ENCODE results near the gene UST.
"Not testable (repeated sequence)": the region's sequence is repeated elsewhere in the genome, so short reads cannot be mapped to it uniquely, and the experiment has no call there.

UST gene

DNA sequence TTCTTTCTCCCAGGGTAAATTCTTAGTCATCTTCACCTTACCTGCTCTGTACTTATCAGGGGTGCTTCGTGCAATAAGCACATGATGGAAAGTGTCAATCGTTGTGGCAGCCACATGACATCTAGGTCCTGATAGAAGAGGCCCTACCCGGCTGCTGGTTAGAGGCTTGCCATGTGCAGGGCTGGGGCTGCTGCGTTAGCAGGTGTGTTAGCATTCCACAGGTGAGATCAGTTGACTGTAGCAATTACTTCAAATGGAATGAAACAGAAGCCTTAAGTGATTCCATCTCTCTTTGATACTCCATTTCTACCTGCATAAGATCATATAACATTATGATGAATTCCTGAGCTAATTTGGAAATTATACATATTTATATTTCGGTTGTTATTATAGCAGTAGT, 127.0 kb downstream of the UST start:
- Histone ChIP-seq H3K36me3 (peaks cover 0 to 6% (median 0%) of the 10 kb centered on the region in 11 experiments; a peak in 2 of 22 replicates), H3K27ac (no peak overlapping the region)

GRCh38 chr6:148874698-148875293, 128.0 kb downstream of the UST start:
- no peaks in the 10 kb centered on the region for H3K27me3 ChIP-seq
- no peaks in the 10 kb centered on the region for H3K4me1 ChIP-seq
- H4K20me1 ChIP-seq = peaks cover 0 to 88% (median 4%) of the 10 kb centered on the region in 11 experiments; a peak in 8 of 22 replicates
- no peak overlapping the region for H3K4me3 ChIP-seq
- no peaks in the 10 kb centered on the region for H3K9me3 ChIP-seq (replicated peaks in 1 of 11)
- no peak overlapping the region for H3K9ac ChIP-seq
- no peak overlapping the region for H3K4me2 ChIP-seq
- H3K27ac ChIP-seq = no peak overlapping the region
- no peak for TF ChIP-seq Cebpa-rat (IDR thresholded peaks at IDR 0.05)
- peaks cover 0 to 6% (median 0%) of the 10 kb centered on the region in 11 experiments; a peak in 2 of 22 replicates for H3K36me3 ChIP-seq

More for the DNA sequence above, 127.0 kb downstream of the UST start:
- H3K4me1 ChIP-seq = 0 out of 20 replicates have a peak, but pooled peaks cover 0 to 4% (median 0%) of the 10 kb centered on the region in 10 experiments
- no peak overlapping the region for H3K9ac ChIP-seq
- no peaks in the 10 kb centered on the region for H3K27me3 ChIP-seq
- no peak overlapping the region for H3K4me2 ChIP-seq
- peaks cover 0 to 88% (median under 1%) of the 10 kb centered on the region in 11 experiments; a peak in 8 of 22 replicates for H4K20me1 ChIP-seq
- H3K4me3 ChIP-seq = no peak overlapping the region
- no peak for TF ChIP-seq Cebpa-rat (IDR thresholded peaks at IDR 0.05)
- no peaks in the 10 kb centered on the region for H3K9me3 ChIP-seq (replicated peaks in 1 of 11)

DNA sequence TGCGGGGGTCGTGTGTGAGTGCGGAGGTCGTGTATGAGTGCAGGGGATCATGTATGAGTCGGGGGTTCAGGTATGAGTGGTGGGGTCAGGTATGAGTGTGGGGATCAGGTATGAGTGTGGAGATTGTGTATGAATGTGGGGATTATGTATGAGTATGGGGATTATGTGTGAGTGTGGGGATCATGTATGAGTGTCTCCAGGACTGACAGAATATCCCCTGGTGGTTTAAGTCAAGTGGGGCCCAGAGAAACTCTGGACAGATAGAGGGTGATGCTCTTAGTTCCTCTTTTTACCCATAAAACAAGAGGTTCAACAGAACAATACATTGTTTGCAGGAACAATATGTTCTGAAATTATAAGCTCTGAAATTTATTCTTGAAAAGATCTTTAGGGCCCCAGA, 131.9 kb downstream of the UST start:
- Histone ChIP-seq H3K9me3 (replicated peaks in 1 of 11) (no peaks in the 10 kb centered on the region), H3K4me1 (peaks cover 0 to 12% (median 8%) of the 10 kb centered on the region in 10 experiments; a peak in 13 of 20 replicates), H3K9ac (no peak overlapping the region), H3K36me3 (no peaks in the 10 kb centered on the region), H3K27me3 (no peaks in the 10 kb centered on the region), H3K27ac (no peak overlapping the region), H4K20me1 (peaks cover 0 to 84% (median under 1%) of the 10 kb centered on the region in 11 experiments; a peak in 8 of 22 replicates), H3K4me2 (no peak overlapping the region), H3K4me3 (no peak overlapping the region)
- no peak for TF ChIP-seq Cebpa-rat (IDR thresholded peaks at IDR 0.05)

DNA sequence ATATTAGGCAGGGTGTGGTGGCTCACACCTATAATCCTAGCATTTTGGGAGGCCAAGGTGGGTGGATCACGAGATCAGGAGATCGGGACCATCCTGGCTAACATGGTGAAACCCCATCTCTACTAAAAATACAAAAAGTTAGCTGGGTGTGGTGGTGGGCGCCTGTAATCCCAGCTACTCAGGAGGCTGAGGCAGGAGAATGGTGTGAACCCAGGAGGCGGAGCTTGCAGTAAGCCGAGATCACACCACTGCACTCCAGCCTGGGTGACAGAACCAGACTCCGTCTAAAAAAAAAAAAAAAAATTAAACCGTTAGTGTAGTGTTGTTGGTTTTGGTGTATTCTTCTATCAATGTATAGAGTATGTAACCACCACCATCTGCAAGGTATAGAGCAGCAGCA, 133.9 kb downstream of the UST start:
- H4K20me1 ChIP-seq = peaks cover 0 to 84% (median 0%) of the 10 kb centered on the region in 11 experiments; a peak in 6 of 22 replicates
- peaks cover 8 to 33% (median 18%) of the 10 kb centered on the region in 10 experiments; a peak in 17 of 20 replicates for H3K4me1 ChIP-seq
- not testable (repeated sequence) for H3K9ac ChIP-seq; H3K27ac ChIP-seq; H3K9me3 ChIP-seq (replicated peaks in 1 of 11); H3K4me2 ChIP-seq; H3K36me3 ChIP-seq; H3K27me3 ChIP-seq; H3K4me3 ChIP-seq

DNA sequence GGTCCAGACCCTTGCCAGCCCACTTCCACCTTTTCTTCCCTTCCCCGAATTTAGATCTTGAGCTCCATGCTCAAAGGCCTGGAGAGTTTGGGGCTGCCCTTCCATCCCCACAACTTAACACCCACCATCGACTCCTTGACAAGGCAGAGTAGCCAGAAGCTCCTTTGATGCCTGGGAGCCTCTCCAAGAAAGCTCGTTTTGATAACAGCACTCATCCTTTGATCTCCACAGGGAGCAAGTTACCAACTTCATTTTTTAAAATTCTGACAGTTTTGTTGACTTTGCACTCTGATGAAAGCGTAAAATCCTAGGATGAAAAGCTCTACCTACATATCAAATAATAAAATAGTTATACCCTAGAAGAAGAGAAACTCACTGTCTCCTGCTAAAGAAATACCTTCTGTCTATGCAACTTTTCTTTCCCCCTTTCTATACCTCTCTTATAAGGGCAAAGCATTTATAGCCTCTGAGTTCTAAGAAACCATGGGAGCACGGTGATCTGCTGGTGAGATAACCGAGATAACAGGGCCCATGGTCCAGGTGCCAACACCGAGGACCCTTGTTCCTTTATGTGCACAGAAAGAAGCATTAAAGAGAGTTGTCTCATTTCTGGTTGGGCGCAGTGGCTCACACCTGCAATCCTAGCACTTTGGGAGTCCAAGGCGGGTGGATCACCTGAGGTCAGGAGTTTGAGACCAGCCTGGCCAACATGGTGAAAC, 134.9 kb downstream of the UST start:
- Histone ChIP-seq H3K4me1 (peaks cover 8 to 39% (median 18%) of the 10 kb centered on the region in 10 experiments; a peak in 17 of 20 replicates), H3K9me3 (replicated peaks in 1 of 11) (no peaks in the 10 kb centered on the region), H3K36me3 (peaks cover 0 to under 1% (median 0%) of the 10 kb centered on the region in 11 experiments; a peak in 2 of 22 replicates), H4K20me1 (peaks cover 0 to 83% (median 0%) of the 10 kb centered on the region in 11 experiments; a peak in 7 of 22 replicates), H3K27me3 (no peaks in the 10 kb centered on the region), H3K4me2 (no peak overlapping the region), H3K9ac (no peak overlapping the region), H3K27ac (no peak overlapping the region), H3K4me3 (no peak overlapping the region)
- TF ChIP-seq Cebpa-rat (IDR thresholded peaks at IDR 0.05) = no peak

DNA sequence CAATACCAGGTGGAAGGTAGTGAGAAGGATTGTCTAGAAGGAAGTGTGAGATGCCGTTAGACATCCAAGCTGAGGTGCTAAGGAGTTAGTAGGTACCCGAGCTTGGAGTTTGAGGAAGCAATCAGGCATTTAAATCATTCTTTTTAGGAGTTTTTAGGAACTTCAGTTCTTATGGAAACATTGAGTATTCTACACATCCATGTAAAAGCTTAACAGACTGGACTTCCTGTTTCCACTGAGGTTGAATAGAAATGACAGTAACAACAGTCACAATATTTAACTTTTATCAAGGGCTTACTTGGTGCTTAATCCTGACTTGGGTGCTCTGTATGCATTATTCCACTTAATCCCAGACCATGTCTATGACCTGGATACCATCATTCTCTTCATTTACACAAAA, 136.4 kb downstream of the UST start:
- Histone ChIP-seq H3K4me2 (peak overlapping the region in 6 of 11 experiments; percentile 8 to 49 (median 37); a peak in 9 of 22 replicates), H3K4me1 (peaks cover 8 to 39% (median 18%) of the 10 kb centered on the region in 10 experiments; a peak in 17 of 20 replicates), H3K4me3 (no peak overlapping the region), H3K27ac (no peak overlapping the region), H3K9ac (no peak overlapping the region), H3K36me3 (peaks cover 0 to 16% (median 11%) of the 10 kb centered on the region in 11 experiments; a peak in 14 of 22 replicates), H4K20me1 (peaks cover 0 to 84% (median 0%) of the 10 kb centered on the region in 11 experiments; a peak in 7 of 22 replicates), H3K9me3 (replicated peaks in 1 of 11) (peaks cover 0 to 5% (median 3%) of the 10 kb centered on the region in 11 experiments; a peak in 6 of 22 replicates), H3K27me3 (no peaks in the 10 kb centered on the region)
- TF ChIP-seq Cebpa-rat (IDR thresholded peaks at IDR 0.05) = no peak

DNA sequence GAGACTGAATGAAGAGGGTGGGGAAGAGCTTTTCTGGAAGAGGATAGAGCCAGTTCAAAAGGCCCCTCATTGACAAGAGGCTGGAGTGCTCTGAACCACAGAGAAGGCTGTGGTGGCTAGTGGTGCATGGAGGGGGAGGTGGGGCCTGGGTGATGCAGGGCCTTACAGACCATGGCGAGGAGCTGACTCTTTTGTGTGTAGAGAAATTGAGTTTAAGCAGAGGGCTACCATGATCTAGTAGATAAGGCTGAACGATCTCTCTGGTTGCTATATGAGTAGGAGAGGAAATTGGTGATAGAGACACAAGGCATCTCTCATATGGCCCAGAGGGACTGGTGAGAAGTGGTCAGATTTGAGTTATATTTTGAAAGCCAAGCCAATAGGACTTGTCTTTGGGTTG, 137.6 kb downstream of the UST start:
- Histone ChIP-seq H3K27me3 (no peaks in the 10 kb centered on the region), H3K9ac (no peak overlapping the region), H3K27ac (no peak overlapping the region), H4K20me1 (peaks cover 0 to 73% (median 0%) of the 10 kb centered on the region in 11 experiments; a peak in 6 of 22 replicates), H3K4me1 (peaks cover 10 to 46% (median 20%) of the 10 kb centered on the region in 10 experiments; a peak in 19 of 20 replicates), H3K36me3 (peaks cover 0 to 27% (median 14%) of the 10 kb centered on the region in 11 experiments; a peak in 14 of 22 replicates), H3K4me3 (no peak overlapping the region), H3K9me3 (replicated peaks in 1 of 11) (peaks cover 0 to 10% (median 4%) of the 10 kb centered on the region in 11 experiments; a peak in 7 of 22 replicates), H3K4me2 (peak overlapping the region in 9 of 11 experiments; percentile 6 to 49 (median 30); a peak in 10 of 22 replicates)
- TF ChIP-seq Cebpa-rat (IDR thresholded peaks at IDR 0.05) = no peak

- H4K20me1 ChIP-seq = peaks cover 0 to 65% (median 0%) of the 10 kb centered on the region in 11 experiments; a peak in 6 of 22 replicates
- no peak for TF ChIP-seq Cebpa-rat (IDR thresholded peaks at IDR 0.05)
- H3K27me3 ChIP-seq = no peaks in the 10 kb centered on the region
- peaks cover 0 to 33% (median 14%) of the 10 kb centered on the region in 11 experiments; a peak in 14 of 22 replicates for H3K36me3 ChIP-seq
- no peak overlapping the region for H3K9ac ChIP-seq
- H3K9me3 ChIP-seq (replicated peaks in 1 of 11) = peaks cover 0 to 10% (median 4%) of the 10 kb centered on the region in 11 experiments; a peak in 7 of 22 replicates
- H3K4me2 ChIP-seq = peak overlapping the region in 3 of 11 experiments; percentile 17 to 48 (median 27); a peak in 5 of 22 replicates
- H3K27ac ChIP-seq = no peak overlapping the region
- H3K4me3 ChIP-seq = no peak overlapping the region
- peaks cover 15 to 53% (median 28%) of the 10 kb centered on the region in 10 experiments; a peak in 19 of 20 replicates for H3K4me1 ChIP-seq
Measured at GRCh38 chr6:148885136-148885865, 138.5 kb downstream of the UST start.

All from BLaER1 treated with 17β-estradiol and CSF1 and Interleukin-3, amounts not matched to agents 10 nM and 100 nM (cell line).